ENCODE data around the gene OPCML. TPM values are rescaled to one million over a fixed set of nuclear protein-coding genes. Genes with fewer than 3 reads are reported as not detected.

Gene OPCML
- total RNA-seq, 4 donors from 2014 or later = 0.16 TPM; not detected in 3

DNA sequence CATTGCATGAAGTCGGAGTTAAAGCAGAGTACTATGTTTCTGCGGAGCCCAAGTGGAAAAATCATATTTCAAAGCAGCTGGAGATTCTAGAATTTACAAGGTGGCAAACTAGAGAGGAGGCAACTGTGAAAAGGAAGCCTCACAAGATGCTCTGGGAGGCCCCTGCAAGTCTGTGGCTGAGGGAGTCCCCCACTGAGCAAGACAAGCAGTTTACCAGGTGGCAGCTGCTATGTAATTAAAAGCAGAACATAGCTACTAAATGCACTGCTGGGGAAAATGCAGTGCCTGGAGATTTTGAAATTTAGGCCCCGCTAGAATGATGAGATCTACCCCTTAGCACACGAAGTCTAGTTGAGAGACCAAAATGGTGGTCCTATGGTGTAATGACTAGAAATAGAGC lies 728.0 kb downstream of the OPCML start:
- TF ChIP-seq, protein P1, sequence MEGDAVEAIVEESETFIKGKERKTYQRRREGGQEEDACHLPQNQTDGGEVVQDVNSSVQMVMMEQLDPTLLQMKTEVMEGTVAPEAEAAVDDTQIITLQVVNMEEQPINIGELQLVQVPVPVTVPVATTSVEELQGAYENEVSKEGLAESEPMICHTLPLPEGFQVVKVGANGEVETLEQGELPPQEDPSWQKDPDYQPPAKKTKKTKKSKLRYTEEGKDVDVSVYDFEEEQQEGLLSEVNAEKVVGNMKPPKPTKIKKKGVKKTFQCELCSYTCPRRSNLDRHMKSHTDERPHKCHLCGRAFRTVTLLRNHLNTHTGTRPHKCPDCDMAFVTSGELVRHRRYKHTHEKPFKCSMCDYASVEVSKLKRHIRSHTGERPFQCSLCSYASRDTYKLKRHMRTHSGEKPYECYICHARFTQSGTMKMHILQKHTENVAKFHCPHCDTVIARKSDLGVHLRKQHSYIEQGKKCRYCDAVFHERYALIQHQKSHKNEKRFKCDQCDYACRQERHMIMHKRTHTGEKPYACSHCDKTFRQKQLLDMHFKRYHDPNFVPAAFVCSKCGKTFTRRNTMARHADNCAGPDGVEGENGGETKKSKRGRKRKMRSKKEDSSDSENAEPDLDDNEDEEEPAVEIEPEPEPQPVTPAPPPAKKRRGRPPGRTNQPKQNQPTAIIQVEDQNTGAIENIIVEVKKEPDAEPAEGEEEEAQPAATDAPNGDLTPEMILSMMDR (IDR thresholded peaks at IDR 0.05) = no peak
- WGBS, 2 donors = 64 to 66% methylated on average over 4 of the region's 4 CpGs
- no peak overlapping the region for H3K4me3 ChIP-seq (ENCODE audit: low read depth, poor library complexity, severe bottlenecking)
- intact Hi-C loops (cut with DNase I; ENCODE audit: low total_unique reads) = no loop called here
- no peak for DNase-seq (ENCODE audit: low spot score in 2 of 2)

DNA sequence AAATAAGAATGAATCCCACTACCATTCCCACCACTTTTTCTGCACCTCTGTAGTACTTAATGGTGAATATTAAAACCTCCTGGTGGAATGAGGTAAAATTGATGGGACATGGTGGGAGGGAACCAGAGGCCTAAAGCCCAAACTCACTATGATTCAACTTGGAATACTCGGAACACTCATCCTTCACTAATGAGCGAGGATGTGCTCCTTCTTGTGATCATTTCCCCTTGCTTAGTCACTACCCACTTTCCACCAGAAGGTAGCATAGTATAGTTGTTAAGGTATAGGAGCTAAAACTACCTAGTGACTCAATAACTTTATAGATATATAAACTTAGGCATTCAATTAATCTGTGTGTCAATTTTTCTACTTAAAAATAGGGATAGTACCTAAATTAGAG lies 728.9 kb downstream of the OPCML start:
- no peak overlapping the region for H3K4me3 ChIP-seq (ENCODE audit: low read depth, poor library complexity, severe bottlenecking)
- DNase-seq (ENCODE audit: low spot score in 2 of 2) = no peak
- intact Hi-C loops (cut with DNase I; ENCODE audit: low total_unique reads) = no loop called here
- TF ChIP-seq POLR2A (IDR thresholded peaks at IDR 0.05) = no peak
- TF ChIP-seq, protein P1 (IDR thresholded peaks at IDR 0.05) = no peak
- WGBS, 2 donors = 79 to 83% methylated on average over 2 of the region's 2 CpGs

DNA sequence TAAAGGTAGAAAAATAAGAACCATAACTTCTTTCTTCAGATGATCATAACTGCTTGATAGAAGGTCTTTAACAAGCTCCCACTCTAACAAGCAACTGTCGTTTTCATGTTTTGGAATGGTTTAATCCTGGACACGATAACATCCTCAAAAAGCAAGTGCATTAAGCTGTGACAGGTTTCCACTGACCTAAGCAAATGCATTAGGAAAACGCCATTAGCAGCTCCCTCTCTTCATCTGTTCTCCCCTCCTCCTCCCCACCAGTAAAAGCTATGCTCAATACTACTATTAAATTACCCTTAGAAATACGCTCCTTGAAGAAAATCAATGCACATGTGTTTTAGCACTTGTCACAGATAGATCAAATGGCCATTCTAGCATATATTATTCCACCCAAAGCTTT lies 729.4 kb downstream of the OPCML start:
- WGBS, 2 donors = 78 to 81% methylated on average over 4 of the region's 4 CpGs
- TF ChIP-seq POLR2A (IDR thresholded peaks at IDR 0.05) = no peak
- TF ChIP-seq, protein P1 (IDR thresholded peaks at IDR 0.05) = no peak
- H3K4me3 ChIP-seq (ENCODE audit: low read depth, poor library complexity, severe bottlenecking) = no peak overlapping the region
- intact Hi-C loops (cut with DNase I; ENCODE audit: low total_unique reads) = no loop called here
- DNase-seq (ENCODE audit: low spot score in 2 of 2) = no peak

DNA sequence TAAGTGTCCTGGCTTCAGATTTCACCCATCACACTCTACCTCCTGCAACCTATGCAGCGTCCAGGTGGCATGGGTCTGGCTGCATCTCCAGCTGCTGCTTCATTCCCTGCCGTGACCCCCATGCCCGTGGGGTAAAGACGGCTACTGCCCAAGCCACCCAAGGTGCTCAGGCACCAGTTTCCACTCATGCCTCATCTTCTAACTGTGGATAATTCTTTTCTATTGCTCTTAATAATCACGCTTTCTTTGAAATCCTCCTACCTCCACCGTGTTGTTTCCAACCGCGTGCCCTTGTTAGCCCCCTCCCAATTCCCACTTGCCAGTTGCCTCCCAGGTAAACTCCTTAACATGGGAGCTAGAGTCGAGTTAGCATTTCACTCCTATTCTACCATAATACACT lies 738.5 kb downstream of the OPCML start:
- DNase-seq (ENCODE audit: low spot score in 2 of 2) = no peak
- WGBS, 2 donors = 70 to 77% methylated on average over 9 of the region's 9 CpGs
- intact Hi-C loops (cut with DNase I; ENCODE audit: low total_unique reads) = no loop called here
- H3K4me3 ChIP-seq (ENCODE audit: low read depth, poor library complexity, severe bottlenecking) = no peak overlapping the region
- TF ChIP-seq, protein P1 (IDR thresholded peaks at IDR 0.05) = no peak
- TF ChIP-seq POLR2A (IDR thresholded peaks at IDR 0.05) = no peak

DNA sequence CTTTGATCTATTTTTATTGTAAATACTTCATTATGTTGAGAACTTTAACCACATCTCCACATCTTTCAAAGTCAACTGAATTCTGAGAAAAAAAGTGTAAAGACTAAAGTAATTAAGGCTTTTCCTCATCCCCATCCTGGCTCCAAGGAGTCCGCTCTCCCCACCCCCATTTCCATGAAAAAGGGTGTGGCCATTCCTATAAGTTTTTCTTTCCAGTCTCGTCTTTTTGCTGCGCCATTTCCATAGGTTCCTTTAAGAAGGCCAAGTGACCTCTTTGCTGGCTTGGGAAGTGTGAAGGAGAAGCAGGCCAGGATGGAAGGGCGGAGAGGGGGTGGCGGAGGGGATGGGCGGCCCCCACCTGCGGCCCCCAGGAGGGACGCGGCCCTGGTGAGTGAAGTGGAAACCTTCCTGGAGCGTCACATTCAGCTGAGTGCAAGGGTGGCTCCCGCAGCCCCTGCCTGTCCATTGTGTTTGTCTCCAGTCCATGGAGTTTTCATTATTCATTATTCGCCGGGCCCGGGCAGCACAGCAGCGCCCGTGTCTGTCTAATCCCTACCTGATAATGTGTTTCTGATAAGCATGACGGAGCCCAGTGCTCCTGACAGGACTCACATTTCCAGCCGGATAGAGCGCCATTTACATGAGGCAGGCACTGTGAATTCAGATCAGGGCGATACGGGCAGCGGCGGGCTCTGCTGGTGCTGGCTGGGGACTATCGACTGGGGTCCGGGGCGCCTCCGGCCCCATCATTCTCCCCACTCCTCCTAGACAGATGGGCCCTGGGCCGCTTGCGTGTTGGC lies 739.8 kb downstream of the OPCML start:
- intact Hi-C loops (cut with DNase I; ENCODE audit: low total_unique reads) = no loop called here
- TF ChIP-seq POLR2A (IDR thresholded peaks at IDR 0.05) = no peak
- TF ChIP-seq, protein P1 (IDR thresholded peaks at IDR 0.05) = no peak
- H3K4me3 ChIP-seq (ENCODE audit: low read depth, poor library complexity, severe bottlenecking) = no peak overlapping the region
- DNase-seq (ENCODE audit: low spot score in 2 of 2) = no peak
- 73 to 81% methylated on average over 22 to 28 of the region's 29 CpGs for WGBS, 2 donors

DNA sequence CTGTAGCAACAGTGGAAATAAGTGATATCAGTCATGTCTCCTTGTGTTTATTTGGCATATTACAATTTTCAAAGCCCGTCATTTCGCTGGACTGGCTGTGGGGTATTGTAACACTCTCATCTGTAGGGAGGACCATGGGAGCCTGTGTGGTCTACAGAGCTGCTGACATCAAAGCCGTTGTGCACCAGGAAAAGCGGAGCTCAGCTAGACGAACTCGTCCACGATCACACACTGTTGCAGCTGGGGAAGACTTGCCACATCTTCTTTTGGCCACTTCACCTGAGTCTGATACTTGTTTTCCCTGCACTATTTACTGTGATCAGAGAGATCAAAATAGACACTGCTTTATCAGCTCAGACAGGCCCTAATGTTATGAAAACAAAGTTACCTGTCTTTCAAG lies 741.3 kb downstream of the OPCML start:
- no peak for DNase-seq (ENCODE audit: low spot score in 2 of 2)
- TF ChIP-seq, protein P1 (IDR thresholded peaks at IDR 0.05) = no peak
- TF ChIP-seq POLR2A (IDR thresholded peaks at IDR 0.05) = no peak
- 75 to 80% methylated on average over 7 of the region's 7 CpGs for WGBS, 2 donors
- intact Hi-C loops (cut with DNase I; ENCODE audit: low total_unique reads) = no loop called here
- no peak overlapping the region for H3K4me3 ChIP-seq (ENCODE audit: low read depth, poor library complexity, severe bottlenecking)

All from lower leg skin (tissue), 4 donors.